ENCODE data around the gene TPP1.

DNA sequence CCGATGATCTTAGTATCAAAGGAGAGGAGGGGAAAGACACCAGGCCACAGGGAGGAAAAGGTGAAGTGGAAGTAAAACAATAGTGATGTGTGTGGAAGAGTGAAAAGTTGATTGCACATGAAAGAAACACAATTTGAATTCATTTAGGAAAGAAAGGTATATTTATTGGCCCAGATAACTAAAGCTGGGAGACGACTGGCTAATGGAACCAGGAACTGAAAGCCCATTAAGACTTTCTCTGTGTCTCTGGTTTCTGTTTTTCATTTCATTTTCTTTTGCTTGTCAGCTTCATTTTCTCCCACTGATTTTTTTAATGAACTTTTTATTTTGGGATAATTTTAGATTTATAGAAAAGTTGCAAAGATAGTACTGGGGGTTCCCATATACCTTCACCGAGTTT, 41.5 kb upstream of the TPP1 start:
- TF ChIP-seq, protein P1, sequence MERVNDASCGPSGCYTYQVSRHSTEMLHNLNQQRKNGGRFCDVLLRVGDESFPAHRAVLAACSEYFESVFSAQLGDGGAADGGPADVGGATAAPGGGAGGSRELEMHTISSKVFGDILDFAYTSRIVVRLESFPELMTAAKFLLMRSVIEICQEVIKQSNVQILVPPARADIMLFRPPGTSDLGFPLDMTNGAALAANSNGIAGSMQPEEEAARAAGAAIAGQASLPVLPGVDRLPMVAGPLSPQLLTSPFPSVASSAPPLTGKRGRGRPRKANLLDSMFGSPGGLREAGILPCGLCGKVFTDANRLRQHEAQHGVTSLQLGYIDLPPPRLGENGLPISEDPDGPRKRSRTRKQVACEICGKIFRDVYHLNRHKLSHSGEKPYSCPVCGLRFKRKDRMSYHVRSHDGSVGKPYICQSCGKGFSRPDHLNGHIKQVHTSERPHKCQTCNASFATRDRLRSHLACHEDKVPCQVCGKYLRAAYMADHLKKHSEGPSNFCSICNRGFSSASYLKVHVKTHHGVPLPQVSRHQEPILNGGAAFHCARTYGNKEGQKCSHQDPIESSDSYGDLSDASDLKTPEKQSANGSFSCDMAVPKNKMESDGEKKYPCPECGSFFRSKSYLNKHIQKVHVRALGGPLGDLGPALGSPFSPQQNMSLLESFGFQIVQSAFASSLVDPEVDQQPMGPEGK (CRISPR knock-in tag; IDR thresholded peaks at IDR 0.05; ENCODE audit: borderline replicate concordance), result no peak
- TF ChIP-seq BACH2 (CRISPR knock-in tag; IDR thresholded peaks at IDR 0.05; ENCODE audit: borderline replicate concordance), result no peak
